ENCODE results near the gene CACNG8. TPM values are rescaled to one million over a fixed set of nuclear protein-coding genes. Genes with fewer than 3 reads are reported as not detected.

Gene CACNG8
- total RNA-seq, 1 donor from 2014 or later: 3.2 TPM

DNA sequence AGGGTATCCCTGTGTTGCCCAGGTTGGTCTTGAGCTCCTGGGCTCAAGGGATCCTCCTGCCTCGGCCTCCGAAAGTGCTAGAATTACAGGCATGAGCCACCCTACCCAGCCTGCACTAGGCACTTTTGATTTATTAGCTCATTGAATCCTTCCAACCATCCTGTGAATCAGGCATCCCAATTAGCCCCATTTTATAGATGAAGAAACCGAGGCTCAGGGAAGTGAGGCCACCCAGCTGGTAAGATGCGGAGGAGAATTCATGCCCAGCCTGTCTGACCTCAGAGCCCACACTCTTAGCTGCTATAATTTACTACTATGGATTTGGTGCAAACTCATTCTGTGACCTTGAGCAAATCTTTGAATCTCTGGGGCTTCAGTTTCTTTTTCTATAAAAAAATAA lies 17.8 kb upstream of the CACNG8 start:
- DNase-seq (ENCODE audit: low read depth) (no peak), FAIRE-seq (no peak)
- Histone ChIP-seq H3K79me2 (ENCODE audit: insufficient read depth, low read length) (no peaks in the 10 kb centered on the region), H3K9me3 (ENCODE audit: insufficient read depth, low read depth, low read length) (no peaks in the 10 kb centered on the region), H3K4me2 (ENCODE audit: low read length) (no peak overlapping the region), H4K20me1 (ENCODE audit: insufficient read depth, low read length) (no peaks in the 10 kb centered on the region), H3K4me1 (ENCODE audit: insufficient read depth, low read length) (no peaks in the 10 kb centered on the region), H3K4me3 (ENCODE audit: insufficient read depth, low read depth, low read length) (no peak overlapping the region), H3K9ac (ENCODE audit: low read length) (no peak overlapping the region), H2AFZ (ENCODE audit: low read depth, low read length) (no peak overlapping the region), H3K36me3 (ENCODE audit: insufficient read depth, low read length) (no peaks in the 10 kb centered on the region), H3K27me3 (ENCODE audit: insufficient read depth, low read length) (peaks cover 12% of the 10 kb centered on the region), H3K27ac (ENCODE audit: low read depth, low read length) (no peak overlapping the region)
- Mint-ChIP-seq H3K36me3 (ENCODE audit: low read depth, unreplicated experiment) (peaks cover 2% of the 10 kb centered on the region), H3K9me3 (ENCODE audit: unreplicated experiment) (peaks cover 4% of the 10 kb centered on the region), H3K27ac (ENCODE audit: unreplicated experiment) (no peak overlapping the region), H3K4me3 (ENCODE audit: unreplicated experiment) (no peak overlapping the region), H3K27me3 (ENCODE audit: low read depth, unreplicated experiment) (peaks cover 44% of the 10 kb centered on the region), H3K4me1 (ENCODE audit: low read depth, unreplicated experiment) (no peaks in the 10 kb centered on the region)
- no peak for TF ChIP-seq EZH2 (IDR thresholded peaks at IDR 0.05; ENCODE audit: insufficient read depth, low read length)
- TF ChIP-seq, protein P1, sequence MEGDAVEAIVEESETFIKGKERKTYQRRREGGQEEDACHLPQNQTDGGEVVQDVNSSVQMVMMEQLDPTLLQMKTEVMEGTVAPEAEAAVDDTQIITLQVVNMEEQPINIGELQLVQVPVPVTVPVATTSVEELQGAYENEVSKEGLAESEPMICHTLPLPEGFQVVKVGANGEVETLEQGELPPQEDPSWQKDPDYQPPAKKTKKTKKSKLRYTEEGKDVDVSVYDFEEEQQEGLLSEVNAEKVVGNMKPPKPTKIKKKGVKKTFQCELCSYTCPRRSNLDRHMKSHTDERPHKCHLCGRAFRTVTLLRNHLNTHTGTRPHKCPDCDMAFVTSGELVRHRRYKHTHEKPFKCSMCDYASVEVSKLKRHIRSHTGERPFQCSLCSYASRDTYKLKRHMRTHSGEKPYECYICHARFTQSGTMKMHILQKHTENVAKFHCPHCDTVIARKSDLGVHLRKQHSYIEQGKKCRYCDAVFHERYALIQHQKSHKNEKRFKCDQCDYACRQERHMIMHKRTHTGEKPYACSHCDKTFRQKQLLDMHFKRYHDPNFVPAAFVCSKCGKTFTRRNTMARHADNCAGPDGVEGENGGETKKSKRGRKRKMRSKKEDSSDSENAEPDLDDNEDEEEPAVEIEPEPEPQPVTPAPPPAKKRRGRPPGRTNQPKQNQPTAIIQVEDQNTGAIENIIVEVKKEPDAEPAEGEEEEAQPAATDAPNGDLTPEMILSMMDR (IDR thresholded peaks at IDR 0.05; ENCODE audit: insufficient read depth, low read depth, low read length): no peak

DNA sequence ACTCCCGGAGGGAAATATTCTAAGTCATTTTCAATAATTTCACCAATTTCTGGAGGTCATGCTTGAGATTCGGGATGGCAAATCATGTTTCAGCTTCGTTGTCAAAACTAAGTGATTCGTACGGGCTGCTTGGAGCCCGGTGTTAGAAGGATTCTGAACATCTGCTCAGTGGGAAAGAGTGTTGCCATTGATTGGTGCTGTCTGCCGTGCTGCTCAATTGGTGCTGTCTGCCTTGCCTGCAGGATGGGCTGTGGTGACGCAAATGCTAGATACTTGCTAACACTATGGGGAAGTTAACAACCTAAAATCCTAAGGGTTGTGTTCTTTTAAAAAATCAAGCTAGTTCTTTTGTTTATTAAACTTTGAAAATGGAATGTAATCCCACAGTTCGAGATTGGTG lies 17.3 kb upstream of the CACNG8 start:
- peak; percentile 7 for DNase-seq (ENCODE audit: low read depth)
- Mint-ChIP-seq H3K9me3 (ENCODE audit: unreplicated experiment) (peaks cover 2% of the 10 kb centered on the region), H3K27ac (ENCODE audit: unreplicated experiment) (no peak overlapping the region), H3K4me1 (ENCODE audit: low read depth, unreplicated experiment) (no peaks in the 10 kb centered on the region), H3K36me3 (ENCODE audit: low read depth, unreplicated experiment) (peaks cover 2% of the 10 kb centered on the region), H3K27me3 (ENCODE audit: low read depth, unreplicated experiment) (peaks cover 40% of the 10 kb centered on the region), H3K4me3 (ENCODE audit: unreplicated experiment) (no peak overlapping the region)
- H4K20me1 ChIP-seq (ENCODE audit: insufficient read depth, low read length): no peaks in the 10 kb centered on the region
- no peak for TF ChIP-seq EZH2 (IDR thresholded peaks at IDR 0.05; ENCODE audit: insufficient read depth, low read length)
- TF ChIP-seq, protein P1 (IDR thresholded peaks at IDR 0.05; ENCODE audit: insufficient read depth, low read depth, low read length): no peak
- no peaks in the 10 kb centered on the region for H3K4me1 ChIP-seq (ENCODE audit: insufficient read depth, low read length)
- H3K4me3 ChIP-seq (ENCODE audit: insufficient read depth, low read depth, low read length): no peak overlapping the region
- no peaks in the 10 kb centered on the region for H3K9me3 ChIP-seq (ENCODE audit: insufficient read depth, low read depth, low read length)
- no peak for FAIRE-seq
- peaks cover 12% of the 10 kb centered on the region for H3K27me3 ChIP-seq (ENCODE audit: insufficient read depth, low read length)
- H3K4me2 ChIP-seq (ENCODE audit: low read length): no peak overlapping the region
- H3K36me3 ChIP-seq (ENCODE audit: insufficient read depth, low read length): no peaks in the 10 kb centered on the region
- H2AFZ ChIP-seq (ENCODE audit: low read depth, low read length): no peak overlapping the region
- H3K27ac ChIP-seq (ENCODE audit: low read depth, low read length): no peak overlapping the region
- H3K9ac ChIP-seq (ENCODE audit: low read length): no peak overlapping the region
- H3K79me2 ChIP-seq (ENCODE audit: insufficient read depth, low read length): no peaks in the 10 kb centered on the region

DNA sequence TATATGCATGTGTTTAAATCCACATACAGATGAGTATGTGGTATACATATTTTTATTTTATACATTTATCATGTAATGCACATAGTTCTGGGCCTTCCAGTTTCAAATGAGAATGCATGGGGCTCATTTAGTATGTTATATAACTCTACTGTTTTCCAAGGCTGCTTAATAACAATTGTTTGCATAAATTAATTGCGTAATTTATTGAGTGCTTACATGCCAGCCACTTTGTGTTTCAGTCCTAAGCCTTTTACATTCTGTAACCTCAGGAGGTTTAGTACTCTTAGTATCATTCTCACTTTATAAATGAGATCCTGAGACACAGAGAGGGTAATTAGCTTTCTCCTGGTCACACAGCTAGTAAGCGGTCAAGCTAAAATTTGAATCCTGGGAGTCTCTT lies 16.7 kb upstream of the CACNG8 start:
- Histone ChIP-seq H3K4me2 (ENCODE audit: low read length) (no peak overlapping the region), H3K9me3 (ENCODE audit: insufficient read depth, low read depth, low read length) (no peaks in the 10 kb centered on the region), H3K27ac (ENCODE audit: low read depth, low read length) (no peak overlapping the region), H4K20me1 (ENCODE audit: insufficient read depth, low read length) (no peaks in the 10 kb centered on the region), H3K36me3 (ENCODE audit: insufficient read depth, low read length) (no peaks in the 10 kb centered on the region), H3K4me3 (ENCODE audit: insufficient read depth, low read depth, low read length) (no peak overlapping the region), H2AFZ (ENCODE audit: low read depth, low read length) (no peak overlapping the region), H3K4me1 (ENCODE audit: insufficient read depth, low read length) (no peaks in the 10 kb centered on the region), H3K79me2 (ENCODE audit: insufficient read depth, low read length) (no peaks in the 10 kb centered on the region), H3K27me3 (ENCODE audit: insufficient read depth, low read length) (peaks cover 12% of the 10 kb centered on the region), H3K9ac (ENCODE audit: low read length) (no peak overlapping the region)
- Mint-ChIP-seq H3K27ac (ENCODE audit: unreplicated experiment) (no peak overlapping the region), H3K36me3 (ENCODE audit: low read depth, unreplicated experiment) (peaks cover 2% of the 10 kb centered on the region), H3K9me3 (ENCODE audit: unreplicated experiment) (no peaks in the 10 kb centered on the region), H3K27me3 (ENCODE audit: low read depth, unreplicated experiment) (peaks cover 38% of the 10 kb centered on the region), H3K4me3 (ENCODE audit: unreplicated experiment) (no peak overlapping the region), H3K4me1 (ENCODE audit: low read depth, unreplicated experiment) (no peaks in the 10 kb centered on the region)
- TF ChIP-seq EZH2 (IDR thresholded peaks at IDR 0.05; ENCODE audit: insufficient read depth, low read length): no peak
- TF ChIP-seq, protein P1 (IDR thresholded peaks at IDR 0.05; ENCODE audit: insufficient read depth, low read depth, low read length): no peak
- no peak for DNase-seq (ENCODE audit: low read depth)
- no peak for FAIRE-seq
